Retina (tissue), 1 donor: ENCODE data around the gene KRTAP29-1.

Source experiments
- DNase-seq: peaks from one replicate; pipeline ENCODE4 v3.0.0-alpha.2; 2016

Gene KRTAP29-1

GRCh38 chr17:41327411-41328120 is 24.9 kb upstream of the KRTAP29-1 start:
- no peak for DNase-seq

GRCh38 chr17:41326173-41327145 is 23.8 kb upstream of the KRTAP29-1 start:
- no peak for DNase-seq

DNA sequence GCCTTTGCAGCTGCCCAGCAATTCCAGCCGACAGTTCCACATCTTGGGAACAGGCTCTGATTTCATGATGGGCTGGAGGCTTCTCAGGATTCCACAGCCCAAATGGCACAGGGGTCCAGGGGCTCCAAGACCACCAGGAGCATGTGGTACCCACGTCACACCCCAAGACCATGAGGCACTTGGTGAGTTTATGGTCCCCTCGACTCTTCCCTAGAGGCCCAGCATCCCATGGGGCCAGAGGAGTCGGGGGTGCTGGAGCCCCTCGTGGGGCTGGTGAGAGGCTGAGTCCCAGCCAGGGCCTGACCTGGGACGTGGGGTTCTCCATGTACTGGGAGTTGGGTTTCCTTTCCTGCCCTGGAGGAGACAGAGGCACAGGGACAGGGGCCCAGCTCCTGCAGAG is 23.0 kb upstream of the KRTAP29-1 start:
- no peak for DNase-seq

DNA sequence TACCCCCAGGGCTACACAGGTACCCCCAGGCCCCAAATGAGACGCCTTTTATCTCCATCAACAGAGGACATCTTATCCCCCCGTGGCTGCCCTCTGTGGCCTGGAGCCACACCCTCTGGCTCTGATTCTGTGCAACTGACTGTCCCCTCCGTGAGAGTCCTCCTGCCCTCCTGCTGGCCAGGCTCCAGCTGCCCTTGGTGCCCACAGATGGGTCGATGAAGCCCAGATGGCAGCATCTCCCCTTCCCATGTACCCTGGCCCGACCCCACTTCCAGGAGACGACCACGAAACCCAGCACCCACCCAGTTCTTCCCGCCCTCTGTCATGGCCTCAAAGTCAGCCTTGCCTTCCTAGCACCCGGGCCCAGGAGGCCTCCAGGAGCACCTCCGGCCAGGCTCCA is 22.5 kb upstream of the KRTAP29-1 start:
- no peak for DNase-seq

- DNase-seq, result no peak
These were observed 21.8 kb upstream of the KRTAP29-1 start for GRCh38 chr17:41324180-41325075.

DNA sequence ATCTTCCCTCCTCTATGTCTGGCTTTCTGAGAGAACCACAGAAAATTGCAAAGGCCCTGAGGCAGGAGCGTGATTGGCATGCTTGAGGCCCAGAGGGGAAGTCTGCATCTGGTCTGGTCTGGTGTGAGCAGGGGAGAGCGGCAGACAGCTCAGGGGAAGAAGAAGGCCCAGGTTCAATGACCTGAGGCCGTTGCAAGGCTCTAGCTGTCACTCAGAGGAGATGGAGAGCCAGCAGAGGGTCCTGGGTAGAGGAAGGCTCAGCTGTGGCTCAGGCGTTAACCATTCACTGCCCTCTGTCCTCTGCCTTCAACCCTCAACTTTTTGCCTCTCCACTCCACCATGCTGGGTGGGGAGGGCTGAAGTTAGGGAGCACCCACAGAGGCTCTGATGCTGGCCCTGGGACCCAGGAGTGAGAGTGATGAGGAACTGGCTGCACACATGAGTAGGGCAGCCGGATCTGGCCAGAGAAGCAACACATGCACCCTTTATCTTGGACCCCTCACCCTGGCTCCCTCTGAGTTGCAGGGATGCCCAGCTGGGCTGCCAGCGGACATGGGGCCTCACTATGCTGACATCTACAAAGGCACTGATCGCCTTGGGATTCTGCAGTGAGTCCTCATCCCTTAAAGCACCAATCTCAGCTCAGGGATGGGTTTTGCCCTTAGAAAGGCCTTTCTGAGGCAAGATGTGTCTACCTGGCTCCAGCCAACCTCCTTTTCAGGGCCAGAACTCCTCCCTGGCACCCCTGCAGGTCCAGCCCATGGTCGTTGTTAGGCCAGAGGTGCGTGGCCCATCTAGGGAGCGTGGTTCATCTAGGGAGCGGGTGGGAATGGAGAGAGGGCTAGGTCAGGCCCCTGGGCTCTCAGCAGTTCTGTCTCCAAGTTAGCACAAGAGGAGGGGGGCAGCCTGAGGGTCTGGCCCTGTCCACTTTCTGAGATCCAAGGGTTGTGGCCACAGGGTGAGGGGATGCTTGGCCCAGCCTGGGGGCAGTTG is 20.5 kb upstream of the KRTAP29-1 start:
- DNase-seq, result no peak

GRCh38 chr17:41322094-41322902 is 19.6 kb upstream of the KRTAP29-1 start:
- peak; percentile 29 for DNase-seq

DNA sequence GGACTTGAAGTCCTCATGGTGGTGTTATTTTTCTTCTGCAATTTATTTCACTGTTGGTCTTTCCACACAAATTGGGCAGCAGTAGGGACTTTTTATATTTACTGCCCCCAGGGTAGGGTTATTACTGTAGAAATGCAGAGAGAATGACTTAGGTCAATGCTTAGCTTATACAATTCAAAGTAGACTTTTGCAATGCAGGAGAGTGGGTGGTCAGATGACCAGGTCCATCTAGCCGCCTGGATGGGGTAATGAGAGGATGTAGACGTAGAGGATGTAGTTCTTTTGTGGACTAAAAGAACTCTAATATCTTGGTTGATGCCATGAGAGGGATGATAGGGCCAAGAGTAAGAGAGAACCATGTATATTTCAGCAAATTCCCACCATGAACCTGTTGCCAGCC is 15.6 kb upstream of the KRTAP29-1 start:
- no peak for DNase-seq

DNA sequence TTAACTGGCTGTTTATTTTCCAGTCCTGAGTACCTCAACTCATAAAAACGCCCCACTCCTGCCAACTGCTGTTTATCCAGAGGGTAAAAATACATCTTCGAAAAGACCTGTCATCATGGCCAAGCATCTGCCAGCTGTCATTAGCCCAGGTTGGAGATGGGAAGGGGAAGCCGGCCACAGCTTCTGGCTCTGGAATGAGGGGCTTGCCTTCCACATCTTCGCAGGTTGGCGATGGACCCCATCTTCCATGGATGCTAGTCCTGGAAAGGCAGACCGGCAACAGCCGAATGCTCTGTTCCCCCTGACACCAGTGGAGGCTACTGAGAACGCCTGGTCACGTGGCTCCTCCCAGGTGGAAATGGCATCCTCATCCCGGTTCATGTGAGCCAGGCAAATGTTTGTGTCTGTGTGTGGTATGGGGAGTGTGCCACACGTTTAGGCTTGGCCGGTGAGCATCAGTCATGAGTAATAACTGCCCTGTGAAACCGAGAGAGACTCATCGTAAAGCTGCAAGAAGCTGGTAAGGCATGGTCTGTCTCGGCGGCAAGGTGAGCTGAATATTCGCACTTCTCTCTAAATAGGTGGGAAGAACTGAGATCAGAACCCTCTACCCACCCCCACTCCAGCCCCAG is 13.3 kb upstream of the KRTAP29-1 start:
- no peak for DNase-seq

DNA sequence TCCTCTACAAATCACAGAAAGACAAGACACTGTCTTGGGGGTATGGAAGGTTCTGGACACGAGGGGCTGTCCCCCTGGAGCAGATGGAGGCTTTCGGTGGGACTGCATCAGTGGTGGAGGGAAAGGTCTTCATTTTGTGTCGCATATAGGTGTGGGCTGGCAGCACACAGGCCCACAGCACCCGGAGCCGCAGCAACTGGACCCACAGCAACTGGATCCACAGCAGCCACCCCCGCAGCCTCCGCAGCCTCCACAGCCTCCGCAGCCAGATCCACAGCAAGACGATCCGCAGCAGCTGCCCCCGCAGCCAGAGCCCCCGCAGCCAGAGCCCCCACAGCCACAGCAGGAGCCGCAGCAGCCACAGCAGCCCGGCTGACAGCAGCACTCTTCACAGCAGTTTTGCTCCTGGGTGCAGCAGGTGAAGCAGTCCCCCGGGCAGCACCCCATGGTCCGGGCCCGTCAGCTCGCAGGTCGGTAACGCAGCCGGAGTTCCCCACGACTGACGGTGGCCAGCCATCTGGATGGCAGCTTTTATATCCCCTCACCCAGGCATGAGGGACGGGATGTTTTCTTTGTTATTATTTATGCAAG is 12.6 kb upstream of the KRTAP29-1 start, which contains the start of gene KRTAP17-1:
Gene KRTAP17-1, minus strand, starts transcription at position 507 of the 591 bp plus-strand sequence. Its CDS starts 60 bp downstream, at position 447.
- DNase-seq, result no peak

DNA sequence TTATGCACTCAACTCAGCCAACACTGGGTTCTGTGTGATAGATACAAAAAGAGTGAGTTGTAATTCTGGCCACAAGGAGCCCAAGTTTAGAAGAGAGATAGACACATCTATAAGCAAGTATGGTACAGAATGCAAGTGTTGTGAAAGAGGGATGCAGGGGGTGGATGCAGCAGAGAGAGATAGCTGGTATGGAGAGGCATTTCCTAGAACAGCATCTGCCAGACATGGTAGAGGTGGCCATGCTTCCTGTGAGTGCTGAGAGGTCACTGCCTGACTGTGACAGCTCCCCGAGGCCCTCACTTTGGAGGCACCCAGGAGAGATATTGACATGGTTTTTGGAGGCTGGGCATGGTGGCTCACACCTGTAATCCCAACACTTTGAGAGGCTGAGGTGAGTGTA is 8.5 kb upstream of the KRTAP29-1 start:
- no peak for DNase-seq

- DNase-seq, result no peak
These were observed 6.3 kb upstream of the KRTAP29-1 start, which contains the start of gene KRTAP16-1 for GRCh38 chr17:41308918-41309359. Gene KRTAP16-1 (minus strand): TSS chr17:41309309. CDS start chr17:41309253, 56 bp downstream.

GRCh38 chr17:41308251-41308917 is 5.7 kb upstream of the KRTAP29-1 start:
- DNase-seq, result no peak

DNA sequence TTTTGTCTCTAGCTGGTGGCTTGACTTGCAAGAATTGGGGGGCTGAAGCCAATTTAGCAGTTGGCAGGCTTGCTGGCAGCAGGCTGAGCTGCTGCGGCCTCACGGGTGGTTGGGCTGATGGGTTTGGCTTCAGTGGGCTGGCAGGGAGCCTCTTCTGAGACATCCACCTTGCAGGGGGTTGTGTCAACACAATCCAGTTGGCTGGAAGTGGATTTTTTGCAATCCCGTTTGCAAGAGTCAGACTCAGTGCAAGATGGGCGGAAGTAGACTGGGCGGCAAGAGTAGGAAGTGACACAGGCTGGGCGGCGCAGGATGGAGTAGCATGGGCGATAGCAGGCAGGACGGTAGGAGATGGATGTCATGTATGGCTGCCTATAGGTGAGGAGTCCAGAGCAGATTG is 5.0 kb upstream of the KRTAP29-1 start:
- DNase-seq, result no peak

GRCh38 chr17:41304091-41304490 is 1.4 kb upstream of the KRTAP29-1 start:
- no peak for DNase-seq

DNA sequence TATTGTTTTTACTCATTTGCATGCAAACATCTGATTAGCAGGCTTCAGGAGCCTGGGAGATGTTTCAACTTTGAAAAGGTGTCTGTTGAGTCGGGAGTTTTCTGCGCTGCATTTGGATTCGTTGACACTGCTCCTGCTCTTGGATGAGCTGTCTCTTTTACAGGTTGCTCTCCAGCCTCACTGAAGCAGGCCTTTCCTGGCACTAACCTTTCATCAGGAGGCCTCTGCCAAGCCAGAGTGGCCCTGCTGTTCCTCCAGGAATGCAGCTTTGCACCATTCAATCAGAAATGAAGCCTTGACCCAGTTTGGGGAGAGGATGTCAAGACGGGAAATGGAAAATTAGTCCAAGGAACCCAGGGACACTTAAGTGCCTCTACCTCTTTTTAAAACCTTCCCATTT is 330 bp upstream of the KRTAP29-1 start:
- DNase-seq, result no peak

GRCh38 chr17:41301204-41301790 is 1.4 kb downstream of the KRTAP29-1 start:
- DNase-seq, result no peak

- no peak for DNase-seq
These were observed 4.1 kb downstream of the KRTAP29-1 start for GRCh38 chr17:41298458-41299135.
